HCT116 (cell line): ENCODE data around the gene SMYD3.

Source experiments
- ELF1 ChIP-seq: IDR thresholded peaks from 2 replicates; pipeline ENCODE4 v1.6.1; 2012; ENCODE audit warnings: low read depth, borderline replicate concordance
- POLR2A ChIP-seq: IDR thresholded peaks from 2 replicates; pipeline ENCODE4 v1.7.0; 2011; ENCODE audit warnings: borderline replicate concordance; ENCODE audit not compliant: insufficient read depth, insufficient read length; ENCODE audit errors: extremely low read depth
- POLR2AphosphoS5 ChIP-seq: IDR thresholded peaks from 2 replicates; pipeline ENCODE4 v1.6.1; 2011; ENCODE audit warnings: mild to moderate bottlenecking, low read depth, low read length, moderate library complexity
- RAD21 ChIP-seq: IDR thresholded peaks from 2 replicates; pipeline ENCODE4 v1.6.1; 2012; ENCODE audit warnings: low read depth, mild to moderate bottlenecking
- REST ChIP-seq: IDR thresholded peaks from 2 replicates; pipeline ENCODE4 v1.6.1; 2012; ENCODE audit warnings: low read depth
- TCF7L2 ChIP-seq: IDR thresholded peaks from 2 replicates; pipeline ENCODE4 v1.7.0; 2011; ENCODE audit warnings: borderline replicate concordance, inconsistent platforms; ENCODE audit not compliant: insufficient read depth, insufficient read length; ENCODE audit errors: extremely low read depth
- ZFX ChIP-seq: fragments of 450-650 bp; IDR thresholded peaks from 2 replicates; pipeline ENCODE4 v1.6.1; 2017
- TF ChIP-seq, protein P1 (sequence below), 3 experiments: fragments of 200-600 bp in 1 of 3; sonication (generic) in 1 of 3; IDR thresholded peaks in 2 of 3; conservative IDR thresholded peaks in 1 of 3; 2 replicates each; pipeline ENCODE4 v1.5.1; 2012 to 2017; ENCODE audit warnings: low read depth in 2 of 3, low read length in 2 of 3, antibody characterized with exemption in 1 of 3, borderline replicate concordance in 1 of 3, control low read depth in 1 of 3, mild to moderate bottlenecking in 1 of 3, mixed read lengths in 1 of 3, mixed run types in 1 of 3, moderate library complexity in 1 of 3; ENCODE audit not compliant: insufficient read depth in 1 of 3
- TF ChIP-seq, protein P2 (sequence below): IDR thresholded peaks from 2 replicates; pipeline ENCODE4 v1.6.1; 2012
- TF ChIP-seq, protein P3 (sequence below): IDR thresholded peaks from 2 replicates; pipeline ENCODE4 v1.6.1; 2011; ENCODE audit warnings: mild to moderate bottlenecking, low read length, moderate library complexity; ENCODE audit not compliant: insufficient replicate concordance; ENCODE audit errors: extremely low read depth

GRCh38 chr1:246320286-246320685 is 186.8 kb downstream of the SMYD3 start:
- TF ChIP-seq POLR2AphosphoS5 (no peak), TCF7L2 (no peak), POLR2A (no peak), ELF1 (no peak), REST (no peak), RAD21 (no peak), ZFX (no peak)
- TF ChIP-seq, protein P1, sequence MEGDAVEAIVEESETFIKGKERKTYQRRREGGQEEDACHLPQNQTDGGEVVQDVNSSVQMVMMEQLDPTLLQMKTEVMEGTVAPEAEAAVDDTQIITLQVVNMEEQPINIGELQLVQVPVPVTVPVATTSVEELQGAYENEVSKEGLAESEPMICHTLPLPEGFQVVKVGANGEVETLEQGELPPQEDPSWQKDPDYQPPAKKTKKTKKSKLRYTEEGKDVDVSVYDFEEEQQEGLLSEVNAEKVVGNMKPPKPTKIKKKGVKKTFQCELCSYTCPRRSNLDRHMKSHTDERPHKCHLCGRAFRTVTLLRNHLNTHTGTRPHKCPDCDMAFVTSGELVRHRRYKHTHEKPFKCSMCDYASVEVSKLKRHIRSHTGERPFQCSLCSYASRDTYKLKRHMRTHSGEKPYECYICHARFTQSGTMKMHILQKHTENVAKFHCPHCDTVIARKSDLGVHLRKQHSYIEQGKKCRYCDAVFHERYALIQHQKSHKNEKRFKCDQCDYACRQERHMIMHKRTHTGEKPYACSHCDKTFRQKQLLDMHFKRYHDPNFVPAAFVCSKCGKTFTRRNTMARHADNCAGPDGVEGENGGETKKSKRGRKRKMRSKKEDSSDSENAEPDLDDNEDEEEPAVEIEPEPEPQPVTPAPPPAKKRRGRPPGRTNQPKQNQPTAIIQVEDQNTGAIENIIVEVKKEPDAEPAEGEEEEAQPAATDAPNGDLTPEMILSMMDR (IDR thresholded peaks at IDR 0.05 in 2 of 3, conservative IDR thresholded peaks at IDR 0.05 in 1 of 3; ENCODE audit: borderline replicate concordance in 1 of 3, insufficient read depth in 1 of 3, low read depth in 2 of 3, low read length in 2 of 3): no peak
- TF ChIP-seq, protein P2, sequence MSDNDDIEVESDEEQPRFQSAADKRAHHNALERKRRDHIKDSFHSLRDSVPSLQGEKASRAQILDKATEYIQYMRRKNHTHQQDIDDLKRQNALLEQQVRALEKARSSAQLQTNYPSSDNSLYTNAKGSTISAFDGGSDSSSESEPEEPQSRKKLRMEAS: no peak
- TF ChIP-seq, protein P3, sequence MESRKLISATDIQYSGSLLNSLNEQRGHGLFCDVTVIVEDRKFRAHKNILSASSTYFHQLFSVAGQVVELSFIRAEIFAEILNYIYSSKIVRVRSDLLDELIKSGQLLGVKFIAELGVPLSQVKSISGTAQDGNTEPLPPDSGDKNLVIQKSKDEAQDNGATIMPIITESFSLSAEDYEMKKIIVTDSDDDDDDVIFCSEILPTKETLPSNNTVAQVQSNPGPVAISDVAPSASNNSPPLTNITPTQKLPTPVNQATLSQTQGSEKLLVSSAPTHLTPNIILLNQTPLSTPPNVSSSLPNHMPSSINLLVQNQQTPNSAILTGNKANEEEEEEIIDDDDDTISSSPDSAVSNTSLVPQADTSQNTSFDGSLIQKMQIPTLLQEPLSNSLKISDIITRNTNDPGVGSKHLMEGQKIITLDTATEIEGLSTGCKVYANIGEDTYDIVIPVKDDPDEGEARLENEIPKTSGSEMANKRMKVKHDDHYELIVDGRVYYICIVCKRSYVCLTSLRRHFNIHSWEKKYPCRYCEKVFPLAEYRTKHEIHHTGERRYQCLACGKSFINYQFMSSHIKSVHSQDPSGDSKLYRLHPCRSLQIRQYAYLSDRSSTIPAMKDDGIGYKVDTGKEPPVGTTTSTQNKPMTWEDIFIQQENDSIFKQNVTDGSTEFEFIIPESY: no peak
